K562 (cell line): ENCODE results near the gene P4HB. TPM values are rescaled to one million over a fixed set of nuclear protein-coding genes. Genes with fewer than 3 reads are reported as not detected.

Experiments used
- AFF1 ChIP-seq, 2 experiments: fragments of 450-650 bp; IDR thresholded peaks; 2 replicates each; pipeline ENCODE4 v1.6.1; 2018; ENCODE audit warnings: mild to moderate bottlenecking in 2 of 2, low read depth in 1 of 2; ENCODE audit not compliant: partially characterized antibody in 2 of 2
- ARID4B ChIP-seq: sonication (generic); formaldehyde crosslinking; IDR thresholded peaks from 2 replicates; pipeline ENCODE4 v1.8.0; 2022; ENCODE audit warnings: mild to moderate bottlenecking, missing genetic modification reagents
- ATF3 ChIP-seq, 2 experiments: fragments of 450-650 bp in 1 of 2; sonication (generic) in 1 of 2; formaldehyde crosslinking in 1 of 2; IDR thresholded peaks in 1 of 2; conservative IDR thresholded peaks in 1 of 2; 2 replicates each; pipeline versions ENCODE4 v1.6.1 to v1.8.1; 2016 to 2023; ENCODE audit warnings: mild to moderate bottlenecking in 2 of 2, moderate library complexity in 2 of 2, inconsistent platforms in 1 of 2, missing genetic modification reagents in 1 of 2
- CHD4 ChIP-seq: fragments of 200-600 bp; sonication (generic); IDR thresholded peaks from 3 replicates; pipeline ENCODE4 v1.6.1; 2012; ENCODE audit warnings: low read depth, mild to moderate bottlenecking, mixed read lengths, low read length, inconsistent platforms; ENCODE audit not compliant: insufficient read depth, insufficient replicate concordance, poor library complexity, severe bottlenecking
- MAX ChIP-seq: sonication (generic); formaldehyde crosslinking; IDR thresholded peaks from 2 replicates; pipeline ENCODE4 v1.9.0; 2022; ENCODE audit warnings: mild to moderate bottlenecking, missing genetic modification reagents
- MEIS2 ChIP-seq: fragments of 450-650 bp; IDR thresholded peaks from 2 replicates; pipeline ENCODE4 v1.6.1; 2014; ENCODE audit warnings: mild to moderate bottlenecking; ENCODE audit not compliant: partially characterized antibody
- PYGO2 ChIP-seq: fragments of 450-650 bp; IDR thresholded peaks from 2 replicates; pipeline ENCODE4 v1.6.1; 2016; ENCODE audit warnings: mild to moderate bottlenecking, missing genetic modification characterization, moderate library complexity, missing compliant biosample characterization
- RFX1 ChIP-seq: fragments of 450-650 bp; IDR thresholded peaks from 2 replicates; pipeline ENCODE4 v1.6.1; 2016; ENCODE audit warnings: mild to moderate bottlenecking, moderate library complexity
- SMARCA5 ChIP-seq: fragments of 450-650 bp; IDR thresholded peaks from 2 replicates; pipeline ENCODE4 v1.6.1; 2016
- TFAM ChIP-seq: fragments of 250-450 bp; sonication (Bioruptor Pico); conservative IDR thresholded peaks from 2 replicates; pipeline ENCODE4 v1.5.0; 2021; ENCODE audit warnings: mild to moderate bottlenecking, moderate library complexity
- THRAP3 ChIP-seq: fragments of 450-650 bp; IDR thresholded peaks from 2 replicates; pipeline ENCODE4 v1.6.1; 2016; ENCODE audit warnings: mild to moderate bottlenecking, inconsistent platforms, borderline replicate concordance
- ZNF24 ChIP-seq: fragments of 450-650 bp; IDR thresholded peaks from 2 replicates; pipeline ENCODE4 v1.6.1; 2016
- ZNF263 ChIP-seq: sonication (generic); formaldehyde crosslinking; IDR thresholded peaks from 2 replicates; pipeline ENCODE4 v1.8.0; 2022; ENCODE audit warnings: mild to moderate bottlenecking, missing genetic modification reagents, borderline replicate concordance
- ZNF584 ChIP-seq: fragments of 200-800 bp; sonication (Bioruptor generic); IDR thresholded peaks from 2 replicates; pipeline ENCODE4 v1.6.1; 2016; ENCODE audit warnings: low read depth, mild to moderate bottlenecking, missing genetic modification characterization, missing compliant biosample characterization
- polyA plus RNA-seq, 8 experiments: library from polyadenylated mRNA; depleted of rRNA in 4 of 8; stranded (reverse) in 5 of 8; unstranded in 3 of 8; fragments of >200 nt; fragmentation: Nextera tagmentation in 2 of 8; fragmentation: Illumina TruSeq in 1 of 8; extraction: Ambion mirVana in 2 of 8; extraction: Trizol in 1 of 8; gene quantifications; 2 replicates each; pipeline versions ENCODE4 v1.2.1 to v1.2.3, GENCODE V29; 2011 to 2014; ENCODE audit warnings: inconsistent platforms in 1 of 8, missing spikeins in 1 of 8
- total RNA-seq, 7 experiments: library from RNA; depleted of rRNA in 6 of 7; stranded (reverse); fragments of >200 nt in 6 of 7; fragmentation: Illumina TruSeq in 2 of 7; extraction: Trizol in 2 of 7; gene quantifications; 2 replicates each; pipeline versions ENCODE4 v1.2.1 to v1.2.3, GENCODE V29; 2011 to 2021; ENCODE audit warnings: low replicate concordance in 1 of 7

Gene P4HB
- total and polyA plus RNA-seq, 9 of the 15 experiments (the other 6 are each of a cell fraction or from before 2014, with no cell fraction given): 4.4 to 645 (median 325) TPM

GRCh38 chr17:81831957-81832607 is 28.3 kb downstream of the P4HB start (continued):
- TF ChIP-seq ARID4B (CRISPR knock-in tag): no peak
- no peak for TF ChIP-seq PYGO2
- TF ChIP-seq CHD4: no peak
- 0 out of 2 replicates have a peak, but pooled peaks have one; percentile 69 for TF ChIP-seq ZNF584
- no peak for TF ChIP-seq ZNF24
- TF ChIP-seq MAX (CRISPR knock-in tag): peak; percentile 47; the same call in 1 of the 2 replicates
- TF ChIP-seq AFF1 (IDR thresholded peaks at IDR 0.05; ENCODE audit: low read depth in 1 of 2, partially characterized antibody in 2 of 2): no peak
- TF ChIP-seq SMARCA5: peak; percentile 58; the same call in 1 of the 2 replicates
- no peak for TF ChIP-seq MEIS2
- TF ChIP-seq TFAM: no peak
- peak; percentile 72 for TF ChIP-seq ATF3 (IDR thresholded peaks at IDR 0.05)
- no peak for TF ChIP-seq ATF3 (CRISPR knock-in tag; conservative IDR thresholded peaks at IDR 0.05)
- TF ChIP-seq ZNF263: peak; percentile 4; the same call in 1 of the 2 replicates
- TF ChIP-seq THRAP3: no peak
- no peak for TF ChIP-seq RFX1
